Eye (tissue), 1 donor: ENCODE measurements around the gene GPR132.
"Not testable (repeated sequence)": the region's sequence is repeated elsewhere in the genome, so short reads cannot be mapped to it uniquely, and the experiment has no call there.

Source experiments
- DNase-seq: peaks from one replicate; pipeline ENCODE4 v3.0.0-alpha.2; 2015

The GPR132 gene

DNA sequence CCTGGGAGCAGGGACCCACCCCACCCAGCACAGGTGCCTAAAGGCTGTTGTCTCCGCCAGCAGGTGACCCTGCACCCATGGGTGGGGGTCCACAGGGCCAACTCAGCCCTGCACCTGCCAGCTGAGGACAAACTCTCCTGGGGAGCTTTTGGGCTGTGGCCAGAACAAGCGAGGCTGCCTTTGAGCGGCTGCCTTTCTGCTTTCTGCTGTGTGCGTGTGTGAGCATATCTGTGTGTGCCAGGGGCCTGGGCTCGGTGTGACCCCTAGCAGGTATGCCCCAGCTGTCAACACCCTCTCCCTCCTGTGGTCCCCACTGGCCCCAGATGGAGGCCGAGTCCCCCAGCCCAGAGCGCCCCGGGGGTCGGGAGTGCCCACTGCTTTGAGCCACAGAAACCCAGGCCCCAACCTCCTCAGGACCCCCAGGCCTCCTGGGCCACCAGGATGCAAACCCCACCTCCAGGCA, 25.9 kb upstream of the GPR132 start:
- no peak for DNase-seq

DNA sequence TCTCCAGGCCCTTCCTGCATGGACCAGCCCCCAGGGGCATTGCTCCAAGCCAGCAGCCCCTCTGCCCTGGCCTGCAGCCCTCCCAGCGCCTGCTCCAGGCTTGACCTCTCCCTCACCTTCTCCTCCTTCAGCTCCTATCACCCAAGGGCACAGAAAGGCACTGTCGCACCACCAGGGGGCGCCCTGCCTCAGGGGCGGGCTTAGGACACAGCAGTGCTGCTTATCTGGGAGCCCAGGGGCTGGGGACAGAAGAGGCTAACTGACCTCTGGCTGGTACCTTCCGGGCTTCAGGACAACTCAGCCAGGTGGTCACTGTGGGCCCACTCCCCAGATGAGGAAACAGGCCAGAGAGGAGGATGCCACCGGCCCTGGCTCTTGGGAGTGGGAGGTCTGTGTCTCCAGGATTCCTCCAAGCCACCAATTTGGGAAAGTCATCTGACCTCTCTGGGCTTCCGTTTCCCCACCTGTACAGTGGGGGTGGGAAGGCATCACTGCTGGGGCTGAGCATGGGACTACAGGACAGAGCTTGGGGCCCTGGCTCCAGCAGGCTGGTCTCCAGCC, 25.3 kb upstream of the GPR132 start:
- DNase-seq = peak; percentile 92

DNA sequence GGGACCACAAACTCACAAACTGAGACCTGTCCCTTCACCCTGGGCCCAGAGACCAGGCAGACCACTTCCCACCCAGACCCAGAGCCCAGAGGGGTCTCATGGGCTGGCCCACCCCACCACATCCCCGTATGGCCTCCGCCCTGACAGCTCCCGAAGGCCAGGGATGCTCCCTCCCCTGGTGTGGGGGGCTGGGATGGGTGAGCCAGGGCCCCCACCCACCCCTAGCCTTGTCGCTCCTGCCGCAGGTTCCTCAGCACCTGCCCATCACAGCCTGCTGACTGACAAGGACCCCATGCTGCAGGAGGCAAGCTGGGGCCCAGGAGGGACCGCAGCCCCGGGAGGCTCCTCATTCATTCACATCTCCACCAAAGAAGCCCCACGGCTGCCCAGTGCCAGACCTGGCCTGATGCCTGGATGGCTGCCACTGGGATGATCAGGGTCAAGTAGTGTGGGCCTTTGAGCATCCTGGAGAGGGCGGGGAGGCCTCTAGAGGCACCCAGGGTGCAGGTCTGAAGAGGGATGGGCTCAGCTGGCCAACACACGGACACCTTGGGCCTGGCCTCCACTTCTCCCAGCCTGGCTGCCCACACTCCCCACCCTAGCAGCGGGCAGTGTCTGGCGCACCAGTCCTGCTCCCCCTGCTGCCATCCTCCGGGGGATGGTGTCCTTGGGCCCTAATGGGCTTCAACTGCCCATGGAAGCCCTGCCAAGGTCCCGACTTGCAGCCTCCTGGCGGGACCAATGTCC, 24.7 kb upstream of the GPR132 start:
- no peak for DNase-seq

DNA sequence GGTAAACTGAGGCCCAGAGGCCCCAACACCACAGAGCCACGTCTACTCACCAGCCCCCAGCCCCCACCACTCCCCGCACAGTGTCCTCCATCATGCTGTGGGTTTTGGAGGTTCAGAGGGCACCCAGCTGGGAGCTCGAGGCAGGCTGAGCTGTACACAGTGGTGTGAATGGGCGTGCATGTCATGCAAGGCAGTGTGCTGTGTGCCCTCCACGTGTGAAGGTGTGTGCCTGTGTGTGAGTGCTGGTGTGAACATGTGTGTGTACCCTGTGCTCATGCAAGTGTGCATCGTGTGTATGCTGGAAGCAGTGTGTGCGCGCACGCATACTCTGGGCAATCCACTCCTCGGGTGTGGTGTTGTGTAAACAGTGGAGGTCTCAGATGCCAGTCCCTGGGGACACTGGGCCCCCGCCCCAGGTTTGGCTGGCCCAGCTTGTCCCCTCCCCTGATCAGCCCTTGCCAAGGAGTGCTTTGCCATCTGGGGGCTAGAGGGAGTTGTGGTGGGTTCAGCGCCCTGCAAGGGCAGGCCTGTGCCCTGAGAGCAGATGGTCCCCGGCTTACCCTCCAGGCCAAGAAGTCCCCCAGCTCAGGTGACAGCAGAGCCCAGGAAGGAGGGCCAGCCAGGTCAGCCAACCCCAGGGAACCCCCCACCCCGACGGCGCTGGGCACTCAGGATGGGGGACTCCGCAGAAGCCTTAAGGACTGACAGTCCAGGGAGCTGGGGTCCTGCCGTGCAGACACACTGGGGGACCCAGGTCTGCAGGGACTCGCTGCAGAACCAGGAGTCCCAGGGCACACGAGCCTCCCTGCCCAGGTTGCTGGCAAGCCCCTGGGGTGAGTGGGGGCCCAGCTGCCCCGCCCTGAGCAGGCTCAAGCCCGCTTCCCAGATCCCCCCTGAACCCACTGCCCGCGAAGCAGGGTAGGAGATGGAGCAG, 23.8 kb upstream of the GPR132 start:
- DNase-seq = no peak

DNA sequence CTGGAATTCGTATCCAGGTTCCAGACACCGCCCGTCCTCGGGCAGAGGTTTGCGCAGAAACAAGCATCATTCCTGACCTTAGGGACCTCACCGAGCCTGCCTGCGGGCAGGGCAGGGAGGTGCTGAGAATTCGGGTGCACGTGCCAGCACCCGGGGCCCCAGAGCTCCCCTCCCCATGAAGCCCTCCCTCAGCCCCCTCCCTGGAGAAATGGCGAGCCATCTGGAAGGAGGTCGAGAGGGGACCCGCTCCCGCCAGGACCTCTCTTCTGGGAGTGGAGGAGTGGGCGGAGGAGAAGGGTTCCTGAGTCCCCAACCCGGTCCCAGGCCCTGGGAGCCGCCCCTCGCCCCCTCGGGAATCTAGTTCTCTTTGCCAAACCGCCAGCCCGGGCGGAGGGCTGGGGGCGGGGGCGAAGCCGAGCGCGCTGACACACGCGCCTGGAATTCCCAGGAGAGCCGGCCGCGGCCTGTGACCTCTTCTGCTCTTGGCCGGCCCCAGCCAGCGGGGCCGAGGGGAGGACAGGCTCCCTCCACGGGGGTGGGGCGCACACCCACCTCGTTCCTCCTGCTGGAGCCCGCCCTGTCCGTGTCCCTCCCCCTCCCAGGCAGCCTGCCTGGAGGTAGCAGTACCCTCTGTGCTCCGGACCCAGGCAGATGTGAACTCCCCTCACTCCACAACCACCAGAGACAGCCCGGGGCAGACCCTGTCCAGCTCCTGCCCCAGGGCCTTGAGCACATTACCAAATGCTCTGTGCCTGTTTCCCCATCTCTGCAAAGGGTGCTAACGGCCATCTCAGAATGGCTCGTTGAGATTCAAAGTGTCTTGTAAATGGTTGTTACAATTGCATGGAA, 23.0 kb upstream of the GPR132 start:
- peak; percentile 73 for DNase-seq

DNA sequence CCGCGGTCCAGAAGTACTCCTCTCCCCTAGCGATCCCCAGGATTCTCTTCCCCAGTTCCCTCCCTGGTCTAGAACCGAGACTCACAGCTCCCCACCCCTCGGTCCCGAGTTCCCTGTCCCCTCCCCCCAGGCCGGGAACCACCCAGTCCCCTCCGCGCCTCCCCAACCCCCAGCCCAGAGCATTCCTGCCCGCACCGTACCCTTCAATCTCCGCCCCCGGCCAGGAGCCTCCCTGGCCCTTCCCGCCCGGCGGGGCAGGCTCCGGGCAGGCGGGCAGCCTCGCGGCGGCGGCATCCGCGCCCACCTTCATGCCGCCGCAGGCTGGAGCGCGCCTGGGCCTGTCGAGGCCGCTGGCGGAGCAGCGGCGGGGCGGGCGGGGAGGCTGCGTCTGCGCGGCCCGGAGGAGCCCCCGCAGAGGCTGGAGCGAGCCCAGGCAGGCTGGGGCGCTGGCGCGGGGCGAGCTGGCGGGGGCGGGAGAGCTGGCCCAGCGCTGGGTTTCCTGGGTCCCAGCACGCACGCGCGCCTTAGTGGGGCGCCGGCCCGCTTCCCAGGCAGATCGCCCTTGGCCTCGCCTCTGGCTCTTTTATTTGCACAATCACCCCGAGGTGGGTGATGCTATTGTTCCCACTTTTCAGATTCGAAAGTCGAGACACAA, 22.2 kb upstream of the GPR132 start:
- DNase-seq = peak; percentile 61

DNA sequence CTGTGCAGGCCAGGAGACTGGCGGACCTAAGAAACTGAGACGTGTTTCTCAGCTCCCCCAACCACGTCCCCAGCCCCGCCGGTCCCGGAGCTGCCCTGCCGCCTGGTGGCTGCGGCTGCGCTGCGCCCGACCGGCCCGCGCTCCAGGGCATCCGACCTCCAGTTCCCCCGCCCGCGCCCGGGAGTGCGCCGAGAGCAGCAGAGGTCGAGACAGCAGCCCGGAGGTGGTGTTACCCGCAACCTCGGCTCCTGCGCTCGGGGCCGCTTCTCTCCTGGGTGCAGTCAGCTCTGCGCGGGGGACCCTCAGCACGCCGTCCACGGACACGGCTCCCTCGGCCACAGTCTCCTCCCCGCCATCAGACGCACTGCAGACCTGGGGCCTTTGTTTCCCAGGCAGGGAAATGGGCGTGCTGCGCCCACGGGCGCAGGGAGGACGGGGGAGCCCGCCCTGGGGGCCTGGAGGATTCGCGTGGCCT, 21.6 kb upstream of the GPR132 start:
- DNase-seq = peak; percentile 89

DNA sequence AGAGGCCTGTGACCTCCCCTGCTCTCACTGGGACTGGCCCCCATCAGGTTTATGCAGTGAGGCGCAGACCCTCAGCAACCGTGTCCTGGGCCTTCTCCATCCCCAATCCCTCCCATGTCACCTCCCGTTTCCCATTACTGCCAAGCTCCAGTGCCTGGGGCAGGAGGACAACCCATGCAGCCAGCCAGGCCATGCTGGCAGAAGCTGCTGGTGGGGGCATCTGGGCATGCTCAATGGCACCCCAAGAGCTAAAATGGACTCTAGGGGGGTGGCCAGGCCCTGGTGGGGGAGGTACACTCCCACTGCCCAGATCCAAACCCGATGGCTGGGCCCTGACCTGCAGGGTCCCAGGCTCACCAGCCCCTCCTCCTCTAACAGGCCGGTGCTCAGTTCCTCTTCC, 20.5 kb upstream of the GPR132 start:
- no peak for DNase-seq

DNA sequence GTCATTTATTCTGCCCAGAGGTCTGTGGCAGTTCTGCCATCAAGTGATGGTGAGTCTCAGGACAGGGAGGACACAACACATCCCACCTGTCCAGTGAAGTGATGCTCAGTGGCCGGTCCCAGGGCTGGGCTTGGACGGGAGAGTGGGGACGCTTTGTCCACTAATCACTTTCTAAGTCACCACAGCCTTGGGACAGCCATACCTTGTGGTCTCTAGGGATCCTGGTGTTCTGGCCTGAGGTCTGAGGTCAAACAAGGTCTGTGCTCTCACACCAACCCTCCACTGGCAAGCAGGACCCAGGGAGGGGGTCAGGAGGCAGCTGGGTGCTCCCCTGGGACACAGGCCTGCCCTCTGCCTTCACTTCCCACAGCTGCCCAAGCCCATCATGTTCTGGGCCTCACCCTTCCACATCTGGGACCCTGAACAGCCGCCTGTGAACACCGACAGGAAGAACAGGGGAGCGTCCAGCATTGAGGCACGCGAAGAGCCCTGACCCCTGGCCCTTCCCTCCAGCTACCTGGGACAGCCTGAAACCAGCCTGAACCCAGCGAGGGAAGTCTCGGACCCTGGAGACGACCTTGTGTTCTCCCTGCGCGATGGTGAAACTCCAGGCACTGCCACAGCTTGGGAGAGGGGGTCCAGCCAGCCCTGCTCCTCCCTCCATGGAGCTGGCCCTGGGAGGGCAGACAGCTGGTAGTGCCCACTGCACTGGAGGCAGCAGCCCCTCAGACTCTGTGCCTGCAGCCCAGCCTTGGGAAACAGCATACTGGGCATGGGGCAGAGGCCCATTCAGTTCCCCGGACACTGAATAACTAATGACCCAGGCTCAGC, 19.7 kb upstream of the GPR132 start:
- DNase-seq = no peak

DNA sequence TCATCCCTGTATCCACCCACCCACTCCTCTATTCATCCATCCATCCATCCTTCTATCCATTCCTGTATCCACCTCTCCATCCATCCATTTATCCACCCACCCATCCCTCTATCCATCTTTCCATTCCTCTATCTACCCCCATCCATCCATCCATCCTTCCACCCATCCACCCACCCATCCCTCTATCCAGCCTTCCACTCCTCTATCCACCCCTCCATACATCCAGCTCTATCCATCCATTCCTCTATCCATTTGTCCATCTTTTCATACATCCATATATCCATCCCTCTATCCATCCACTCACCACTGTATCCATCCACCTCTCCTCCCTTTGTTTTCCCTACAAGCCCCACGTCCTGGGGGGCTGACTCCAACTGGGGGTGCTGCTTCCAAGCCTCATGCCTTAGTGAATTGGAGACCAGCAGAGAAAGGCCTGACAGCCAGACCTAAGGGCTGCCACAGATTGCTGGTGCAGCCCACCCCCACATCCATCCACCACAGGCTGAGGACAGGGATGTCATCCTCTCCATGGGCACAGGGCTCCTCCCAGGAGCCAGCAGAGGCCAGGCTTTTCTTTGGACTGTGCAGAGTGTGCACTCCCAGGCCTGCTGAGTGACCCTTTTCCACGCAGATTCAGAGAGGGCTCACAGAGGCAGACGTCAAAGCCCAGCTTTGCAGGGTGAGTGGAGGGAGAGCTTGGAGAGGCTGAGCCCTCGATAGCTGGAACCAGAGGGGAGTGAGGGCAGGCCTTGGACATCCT, 18.9 kb upstream of the GPR132 start:
- no peak for DNase-seq

DNA sequence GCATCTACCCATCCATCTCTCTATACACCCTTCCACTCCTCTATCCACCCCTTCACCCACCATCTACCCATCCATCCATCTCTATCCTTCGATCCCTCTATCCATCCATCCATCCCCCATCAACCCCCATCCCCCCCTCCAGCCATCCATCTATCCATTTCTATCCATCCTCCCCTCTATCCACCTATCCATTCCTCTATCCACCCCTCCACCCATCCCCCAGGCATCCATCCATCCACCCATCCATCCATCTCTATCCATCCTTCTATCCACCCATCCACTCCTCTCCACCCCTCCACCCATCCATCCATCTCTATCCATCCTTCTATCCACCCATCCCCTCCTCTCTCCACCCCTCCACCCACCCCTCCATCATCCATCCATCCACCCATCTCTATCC, 17.5 kb upstream of the GPR132 start:
- DNase-seq = no peak

DNA sequence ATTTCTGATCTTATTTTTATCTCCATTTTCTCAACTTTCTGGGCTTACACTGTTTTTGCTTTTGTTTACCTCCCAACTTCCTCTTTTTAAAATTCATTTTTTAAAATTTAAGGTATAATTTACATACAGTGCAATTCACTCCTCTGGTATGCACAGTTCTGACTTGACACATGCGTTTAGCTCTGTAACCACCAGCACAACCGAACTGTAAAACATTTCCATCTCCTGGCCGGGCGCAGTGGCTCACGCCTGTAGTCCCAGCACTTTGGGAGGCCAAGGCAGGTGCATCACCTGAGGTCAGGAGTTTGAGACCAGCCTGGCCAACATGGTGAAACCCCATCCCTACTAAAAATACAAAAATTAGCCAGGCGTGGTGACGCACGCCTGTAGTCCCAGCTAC, 16.2 kb upstream of the GPR132 start:
- DNase-seq = not testable (repeated sequence)

DNA sequence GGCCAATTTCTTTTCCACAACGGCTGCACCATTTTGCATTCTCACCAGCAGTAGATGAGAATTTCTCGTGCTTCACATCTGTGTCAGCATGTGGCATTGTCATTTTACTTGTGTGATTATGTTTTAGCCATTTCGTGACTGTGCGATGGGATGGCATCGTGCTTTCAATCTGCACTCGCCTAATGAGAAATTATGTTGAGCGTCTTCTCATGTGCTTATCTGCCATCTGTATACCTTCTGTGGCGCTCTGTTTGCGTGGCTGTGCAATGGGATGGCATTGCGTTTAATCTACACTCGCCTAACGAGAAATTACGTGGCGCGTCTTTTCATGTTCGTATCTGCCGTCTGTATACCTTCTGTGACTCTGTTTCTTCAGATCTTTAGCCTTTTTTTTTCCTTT, 14.9 kb upstream of the GPR132 start:
- DNase-seq = no peak

DNA sequence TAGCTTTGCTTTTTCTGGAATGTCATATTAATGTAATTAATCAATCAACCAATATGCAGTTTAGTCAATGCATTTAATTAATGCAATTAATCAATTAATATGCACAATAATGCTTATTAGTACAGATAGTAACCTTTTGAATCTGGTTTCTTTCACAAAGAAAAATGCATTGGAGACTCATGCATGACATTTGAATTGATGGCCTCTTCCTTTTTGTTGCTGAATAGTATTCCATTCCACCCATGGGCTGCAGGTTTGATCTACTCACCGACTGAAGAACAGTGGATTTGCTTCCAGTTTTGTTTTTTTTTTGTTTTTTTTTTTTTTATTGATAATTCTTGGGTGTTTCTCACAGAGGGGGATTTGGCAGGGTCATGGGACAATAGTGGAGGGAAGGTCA, 13.1 kb upstream of the GPR132 start:
- DNase-seq = no peak

DNA sequence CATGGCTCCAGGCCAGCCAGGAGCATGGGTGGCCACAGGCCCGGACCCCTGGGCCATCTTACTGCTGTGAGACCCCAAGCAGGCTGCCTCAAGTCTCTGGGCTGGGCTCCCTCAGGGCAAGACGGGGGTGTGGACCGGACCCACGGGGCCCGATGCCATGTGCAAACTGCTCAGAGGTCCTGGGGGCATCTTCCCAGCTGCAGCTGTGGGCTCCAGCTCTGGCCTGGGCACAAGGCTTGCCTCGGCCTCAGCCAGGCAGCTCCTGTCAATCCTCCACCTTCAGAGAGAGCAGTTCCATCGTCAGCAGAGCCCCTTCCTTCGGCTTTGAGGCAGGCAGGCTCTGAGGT, 12.4 kb upstream of the GPR132 start:
- DNase-seq = no peak

DNA sequence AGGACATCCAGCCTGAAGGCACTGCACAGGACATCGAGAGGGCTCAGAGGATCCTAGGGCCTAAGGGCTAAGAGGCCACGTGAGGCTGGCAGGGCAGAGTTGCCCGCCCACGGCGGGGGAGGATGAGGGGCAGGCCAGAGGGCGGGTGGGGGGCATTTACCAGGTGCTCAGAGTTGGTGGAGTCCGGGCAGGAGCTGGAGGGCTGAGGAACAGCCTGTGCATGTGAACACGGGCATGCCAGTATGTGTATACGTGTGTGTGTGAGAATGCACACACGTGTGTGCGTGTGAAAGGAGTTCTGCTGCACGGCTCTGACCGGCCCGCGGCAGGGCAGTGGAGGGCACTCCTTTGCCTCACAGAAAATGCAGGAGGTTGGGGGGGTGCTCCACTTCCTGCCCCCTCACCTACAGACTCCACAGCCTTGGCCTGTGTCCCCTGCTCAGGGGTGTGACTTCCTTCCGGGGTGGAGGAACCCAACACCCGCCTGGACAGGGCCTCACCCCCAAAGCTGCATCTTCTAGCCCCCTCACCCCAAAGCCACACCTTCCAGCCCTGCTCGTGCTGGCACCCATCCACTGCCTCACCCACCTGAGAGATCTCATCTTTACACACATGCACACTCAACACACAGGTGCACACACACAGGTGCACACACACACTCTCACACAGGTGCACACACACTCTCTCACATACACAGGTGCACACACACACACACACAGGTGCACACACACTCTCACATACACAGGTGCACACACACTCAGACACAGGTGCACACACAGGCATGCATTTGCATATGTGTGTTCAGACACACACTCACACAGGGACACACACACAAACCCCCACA, 11.8 kb upstream of the GPR132 start:
- DNase-seq = no peak

DNA sequence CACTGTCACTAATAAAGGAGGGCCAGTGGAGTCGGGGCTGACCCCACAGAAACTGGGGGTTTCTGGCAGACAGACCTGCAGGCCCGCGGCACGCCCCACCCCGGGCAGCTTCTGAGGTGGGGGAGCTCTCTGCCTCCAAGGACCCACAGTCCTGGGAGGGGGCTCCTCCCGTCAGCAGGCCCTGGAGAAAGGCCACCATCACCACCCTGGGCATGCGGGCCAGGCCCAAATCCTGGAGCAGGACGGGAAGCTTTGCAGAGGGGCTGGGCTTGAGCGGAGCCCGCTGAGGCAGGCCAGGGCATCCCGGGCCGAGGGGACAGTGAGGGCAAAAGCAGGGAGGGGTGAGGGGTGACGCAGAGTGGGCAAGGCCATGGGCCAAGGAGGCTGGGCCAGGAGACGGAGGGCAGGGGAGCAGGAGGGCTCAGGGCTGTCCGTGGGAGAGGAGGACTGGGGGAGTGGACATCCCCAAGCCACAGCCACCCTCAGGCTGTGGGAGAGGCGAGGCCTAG, 11.1 kb upstream of the GPR132 start:
- DNase-seq = no peak

DNA sequence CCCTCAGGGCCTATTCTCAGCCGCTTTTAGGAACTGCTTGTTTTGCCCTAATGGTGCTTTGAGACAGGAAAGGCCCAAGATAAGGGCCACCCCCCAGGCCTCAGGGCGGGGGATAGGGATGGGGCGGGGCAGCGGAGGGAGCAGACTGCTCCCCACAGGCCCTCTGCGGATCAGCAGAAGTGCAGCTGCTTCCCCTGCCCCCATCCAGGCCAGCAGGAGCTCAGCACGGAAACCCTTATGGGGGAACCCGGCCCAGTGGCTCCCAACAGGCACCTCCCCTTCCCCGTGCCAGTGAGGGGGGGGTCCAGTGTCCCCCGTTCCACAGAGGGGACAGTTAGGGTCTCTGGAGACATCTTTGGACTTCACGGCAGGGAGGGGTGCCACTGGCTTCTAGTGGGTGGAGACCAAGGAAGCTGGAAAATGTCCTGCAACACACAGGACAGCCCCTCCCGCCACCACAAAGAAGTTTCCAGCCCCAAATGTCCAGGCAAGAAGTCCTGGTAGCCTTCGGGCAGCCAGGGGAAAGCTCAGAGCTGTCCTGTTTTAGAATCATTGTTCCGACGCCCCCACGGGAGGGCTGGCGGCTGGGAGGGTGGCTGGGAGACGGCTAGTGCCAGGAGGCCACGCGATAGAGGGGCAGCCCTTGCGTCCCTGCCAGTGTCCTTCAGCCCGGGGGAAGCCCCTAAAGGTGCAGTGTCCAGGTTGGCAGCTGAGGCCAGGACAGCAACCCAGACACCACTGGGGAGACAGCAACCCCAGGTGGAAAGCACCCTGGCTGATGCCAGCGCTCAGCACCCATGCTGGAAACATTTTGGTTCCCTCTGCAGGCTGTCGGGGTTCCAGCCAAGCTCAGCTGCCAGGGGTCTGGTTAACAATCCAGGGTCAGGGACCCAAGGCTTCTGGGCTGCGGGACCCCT, 10.4 kb upstream of the GPR132 start:
- DNase-seq = no peak
